HL-60 (cell line): ENCODE data around the gene ORMDL1.

Experiments used
- CTCF ChIP-seq: IDR thresholded peaks from one replicate; pipeline ENCODE4 v1.5.1; 2011; ENCODE audit warnings: low read length, control low read depth, inconsistent platforms; ENCODE audit not compliant: insufficient read depth
- POLR2AphosphoS5 ChIP-seq: IDR thresholded peaks from 2 replicates; pipeline ENCODE4 v1.6.1; 2012; ENCODE audit warnings: low read depth
- REST ChIP-seq: IDR thresholded peaks from 2 replicates; pipeline ENCODE4 v1.6.1; 2012; ENCODE audit warnings: low read depth; ENCODE audit not compliant: insufficient replicate concordance

- no peak for TF ChIP-seq CTCF
- no peak for TF ChIP-seq REST
- no peak for TF ChIP-seq POLR2AphosphoS5
Measured at GRCh38 chr2:189802396-189802912, 18.3 kb upstream of the ORMDL1 start.
